CD4-positive, alpha-beta T cell (primary cell): Measurements from ENCODE around the gene GPR17. TPM values are rescaled to one million over a fixed set of nuclear protein-coding genes. Genes with fewer than 3 reads are reported as not detected.

Experiments
- ATAC-seq: fragments of 200-7000 bp; cut with Tn5 transposase; one replicate; pipeline ENCODE4 v1.10.0; 2022; ENCODE audit warnings: mild to moderate bottlenecking; ENCODE audit not compliant: poor library complexity
- CTCF ChIA-PET: fragments of 350-600 bp; sonication (Branson Sonifier 250); formaldehyde crosslinking; loops from one replicate; lab custom pipeline; 2021; ENCODE audit warnings: antibody characterized with exemption, inconsistent platforms; lab: Charles Lee
- POLR2A ChIA-PET: fragments of 350-600 bp; sonication (Branson Sonifier 250); formaldehyde crosslinking; loops from one replicate; lab custom pipeline; 2021; ENCODE audit warnings: antibody characterized with exemption, inconsistent platforms; lab: Charles Lee
- DNase-seq, 14 experiments: peaks; one replicate each; pipeline ENCODE4 v3.0.0-alpha.2; 2013 to 2020; ENCODE audit warnings: mixed read lengths in 2 of 14
- H3K27ac ChIP-seq, 2 donors: one replicate each; pipeline versions ENCODE4 v1.5.1 to v1.7.0; 2013; ENCODE audit warnings: low read length in 2 of 2, low read depth in 1 of 2, mild to moderate bottlenecking in 1 of 2
- H3K27me3 ChIP-seq, 2 experiments: 1 replicate in 1 of 2; 2 replicates in 1 of 2; pipeline versions ENCODE4 v1.6.1 to v1.7.0; 2013; ENCODE audit warnings: low read length in 2 of 2, control low read depth in 1 of 2, mild to moderate bottlenecking in 1 of 2, moderate library complexity in 1 of 2; ENCODE audit not compliant: insufficient read depth in 2 of 2, control insufficient read depth in 1 of 2
- H3K36me3 ChIP-seq: one replicate; pipeline ENCODE4 v1.6.1; 2013; ENCODE audit warnings: low read length, control low read depth; ENCODE audit not compliant: insufficient read depth
- H3K4me1 ChIP-seq: one replicate; pipeline ENCODE4 v1.6.1; 2013; ENCODE audit warnings: low read length, control low read depth; ENCODE audit not compliant: insufficient read depth
- H3K4me3 ChIP-seq: one replicate; pipeline ENCODE4 v1.5.1; 2013; ENCODE audit warnings: mild to moderate bottlenecking, low read length, moderate library complexity
- H3K9me3 ChIP-seq, 2 experiments: 1 replicate in 1 of 2; 2 replicates in 1 of 2; pipeline versions ENCODE4 v1.6.1 to v1.7.0; 2013; ENCODE audit warnings: low read length in 2 of 2, mild to moderate bottlenecking in 2 of 2, control low read depth in 1 of 2, moderate library complexity in 1 of 2; ENCODE audit not compliant: control insufficient read depth in 1 of 2, insufficient read depth in 1 of 2
- H3K27ac Mint-ChIP-seq: one replicate; pipeline ENCODE4 v1.8.0; 2020; ENCODE audit warnings: mixed read lengths
- H3K27me3 Mint-ChIP-seq: one replicate; pipeline ENCODE4 v1.8.0; 2021; ENCODE audit warnings: mixed read lengths
- H3K36me3 Mint-ChIP-seq: one replicate; pipeline ENCODE4 v1.8.0; 2021; ENCODE audit warnings: low read depth, mixed read lengths
- H3K4me1 Mint-ChIP-seq: one replicate; pipeline ENCODE4 v1.8.0; 2021; ENCODE audit warnings: low read depth, mixed read lengths
- H3K4me3 Mint-ChIP-seq: one replicate; pipeline ENCODE4 v1.8.0; 2020; ENCODE audit warnings: mild to moderate bottlenecking, mixed read lengths
- H3K9me3 Mint-ChIP-seq: one replicate; pipeline ENCODE4 v1.8.0; 2020; ENCODE audit warnings: mixed read lengths
- intact Hi-C, 2 experiments: fragments of 100-400 bp; cut with DNase I in 1 of 2; cut with micrococcal nuclease in 1 of 2; formaldehyde crosslinking; loops; one replicate each; pipeline versions ENCODE4 v1.15.1 to v1.9.0; 2023 to 2025; cut with DNase I, micrococcal nuclease
- total RNA-seq, 174 experiments: library from RNA in 2 of 174; stranded (reverse) in 2 of 174; gene quantifications; one replicate each; pipeline ENCODE4 v1.2.3 and lab custom pipeline; 2021 to 2026
- TF ChIP-seq, protein P1 (sequence below): fragments of 200-600 bp; IDR thresholded peaks from one replicate; pipeline ENCODE4 v1.8.0; 2022; ENCODE audit warnings: antibody characterized with exemption, mild to moderate bottlenecking

Gene GPR17
- total RNA-seq, 2 experiments from 2014 or later = not detected

- TF ChIP-seq, protein P1, sequence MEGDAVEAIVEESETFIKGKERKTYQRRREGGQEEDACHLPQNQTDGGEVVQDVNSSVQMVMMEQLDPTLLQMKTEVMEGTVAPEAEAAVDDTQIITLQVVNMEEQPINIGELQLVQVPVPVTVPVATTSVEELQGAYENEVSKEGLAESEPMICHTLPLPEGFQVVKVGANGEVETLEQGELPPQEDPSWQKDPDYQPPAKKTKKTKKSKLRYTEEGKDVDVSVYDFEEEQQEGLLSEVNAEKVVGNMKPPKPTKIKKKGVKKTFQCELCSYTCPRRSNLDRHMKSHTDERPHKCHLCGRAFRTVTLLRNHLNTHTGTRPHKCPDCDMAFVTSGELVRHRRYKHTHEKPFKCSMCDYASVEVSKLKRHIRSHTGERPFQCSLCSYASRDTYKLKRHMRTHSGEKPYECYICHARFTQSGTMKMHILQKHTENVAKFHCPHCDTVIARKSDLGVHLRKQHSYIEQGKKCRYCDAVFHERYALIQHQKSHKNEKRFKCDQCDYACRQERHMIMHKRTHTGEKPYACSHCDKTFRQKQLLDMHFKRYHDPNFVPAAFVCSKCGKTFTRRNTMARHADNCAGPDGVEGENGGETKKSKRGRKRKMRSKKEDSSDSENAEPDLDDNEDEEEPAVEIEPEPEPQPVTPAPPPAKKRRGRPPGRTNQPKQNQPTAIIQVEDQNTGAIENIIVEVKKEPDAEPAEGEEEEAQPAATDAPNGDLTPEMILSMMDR = no peak
- no peaks in the 10 kb centered on the region for H3K4me1 Mint-ChIP-seq
- H3K4me3 Mint-ChIP-seq = no peak overlapping the region
- intact Hi-C loops = no loop called here
- Histone ChIP-seq H3K4me1 (no peaks in the 10 kb centered on the region), H3K9me3 (peaks cover 0 to 8% of the 10 kb centered on the region in 2 experiments), H3K27me3 (no peaks in the 10 kb centered on the region), H3K36me3 (no peaks in the 10 kb centered on the region), H3K4me3 (no peak overlapping the region), H3K27ac (no peak overlapping the region)
- no peak overlapping the region for H3K27ac Mint-ChIP-seq
- POLR2A ChIA-PET = no interaction called here
- no peak for ATAC-seq
- peaks cover 6% of the 10 kb centered on the region for H3K27me3 Mint-ChIP-seq
- DNase-seq = no peak
- no peaks in the 10 kb centered on the region for H3K9me3 Mint-ChIP-seq
- CTCF ChIA-PET = interaction anchor here (1.6 kb wide), 1 partner anchor 64 kb away, joined by 5 read pairs; no protein-coding TSS in a partner anchor
- no peaks in the 10 kb centered on the region for H3K36me3 Mint-ChIP-seq
Measured at GRCh38 chr2:127655209-127656073, 9.5 kb downstream of the GPR17 start.

DNA sequence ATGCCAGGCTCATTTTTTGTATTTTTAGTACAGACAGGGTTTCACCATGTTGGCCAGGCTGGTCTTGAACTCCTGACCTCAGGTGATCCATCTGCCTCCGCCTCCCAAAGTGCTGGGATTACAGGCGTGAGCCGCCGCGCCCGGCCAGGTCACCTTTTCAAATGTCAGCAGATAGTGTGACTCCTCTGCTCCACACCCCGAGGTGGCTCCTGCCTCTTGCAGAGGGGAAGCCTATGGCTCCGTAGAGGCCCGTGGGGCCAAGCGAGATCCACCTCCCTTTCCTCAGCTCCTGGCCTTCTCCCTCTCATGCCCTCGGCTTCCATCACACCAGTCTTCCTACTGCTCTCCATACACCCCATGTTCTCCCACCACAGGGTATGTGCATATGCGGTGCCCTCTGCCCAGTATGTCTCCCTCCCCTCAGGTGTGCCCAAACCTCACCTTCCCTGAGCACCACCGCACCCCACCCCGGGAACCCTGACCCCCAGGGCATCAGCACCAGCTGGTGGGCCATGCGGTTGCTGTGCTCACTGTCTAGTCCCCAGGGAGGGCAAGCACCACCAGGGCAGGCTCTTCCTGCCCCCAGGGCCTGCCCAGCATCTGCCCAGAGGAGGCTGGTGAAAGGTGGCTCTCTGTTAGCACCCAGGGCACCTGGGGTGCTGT is 10.7 kb downstream of the GPR17 start:
- no peaks in the 10 kb centered on the region for H3K9me3 Mint-ChIP-seq
- CTCF ChIA-PET = interaction anchor here (1.6 kb wide), 1 partner anchor 65 kb away, joined by 5 read pairs; no protein-coding TSS in a partner anchor
- no peaks in the 10 kb centered on the region for H3K36me3 Mint-ChIP-seq
- H3K27ac Mint-ChIP-seq = no peak overlapping the region
- Histone ChIP-seq H3K36me3 (no peaks in the 10 kb centered on the region), H3K27ac (no peak overlapping the region), H3K27me3 (peaks cover 0 to under 1% of the 10 kb centered on the region in 2 experiments), H3K4me1 (no peaks in the 10 kb centered on the region), H3K9me3 (peaks cover 0 to 8% of the 10 kb centered on the region in 2 experiments), H3K4me3 (no peak overlapping the region)
- intact Hi-C loops = no loop called here
- H3K27me3 Mint-ChIP-seq = peaks cover 18% of the 10 kb centered on the region
- H3K4me3 Mint-ChIP-seq = no peak overlapping the region
- TF ChIP-seq, protein P1 = no peak
- no peak for DNase-seq
- no peak for ATAC-seq
- H3K4me1 Mint-ChIP-seq = no peaks in the 10 kb centered on the region
- POLR2A ChIA-PET = interaction anchor here (0.6 kb wide), 1 partner anchor 46 kb away, joined by 3 read pairs; no protein-coding TSS in a partner anchor

DNA sequence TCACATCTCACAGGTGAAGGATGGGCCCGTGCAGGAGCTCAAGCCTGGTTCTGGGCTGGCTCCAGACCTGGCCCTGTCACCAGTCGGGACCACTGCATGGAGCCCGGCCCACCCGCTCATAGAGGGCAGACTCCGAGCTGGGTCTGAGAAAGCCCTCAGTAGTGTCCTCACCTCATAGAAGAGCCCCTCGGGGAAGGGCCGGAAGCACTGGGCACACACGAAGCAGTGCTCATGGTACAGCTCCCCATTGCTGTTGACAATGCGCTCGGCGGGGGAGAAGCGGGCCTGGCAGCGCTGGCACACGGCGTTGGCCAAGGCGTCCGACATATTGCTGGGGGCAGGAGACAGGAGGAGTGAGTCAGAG is 11.3 kb downstream of the GPR17 start:
- Mint-ChIP-seq H3K4me3 (no peak overlapping the region), H3K36me3 (no peaks in the 10 kb centered on the region), H3K9me3 (no peaks in the 10 kb centered on the region), H3K4me1 (no peaks in the 10 kb centered on the region), H3K27ac (no peak overlapping the region), H3K27me3 (peaks cover 23% of the 10 kb centered on the region)
- TF ChIP-seq, protein P1 = no peak
- ATAC-seq (no peak), DNase-seq (no peak)
- H3K4me3 ChIP-seq = no peak overlapping the region
- H3K27me3 ChIP-seq = peaks cover 3 to 4% of the 10 kb centered on the region in 2 experiments
- H3K9me3 ChIP-seq = peaks cover 0 to 8% of the 10 kb centered on the region in 2 experiments
- no peak overlapping the region for H3K27ac ChIP-seq
- H3K4me1 ChIP-seq = no peaks in the 10 kb centered on the region
- ChIA-PET POLR2A (no interaction called here), CTCF (no interaction called here)
- H3K36me3 ChIP-seq = no peaks in the 10 kb centered on the region
- intact Hi-C loops = no loop called here
